ENCODE data around the gene C2.

GRCh38 chr6:31907158-31907813 lies 20.2 kb upstream of the C2 start:
- no peak for TF ChIP-seq CTCF (IDR thresholded peaks at IDR 0.05)
- TF ChIP-seq EP300 (IDR thresholded peaks at IDR 0.05), result no peak
